MM.1S (cell line): Measurements from ENCODE around the gene A4GALT.

ENCODE experiments used
- CTCF ChIP-seq: fragments of 300-600 bp; sonication (generic); IDR thresholded peaks from 2 replicates; pipeline ENCODE4 v1.5.1; 2016; ENCODE audit warnings: antibody characterized with exemption, low read length, mixed read lengths
- EZH2 ChIP-seq: fragments of 300-600 bp; sonication (generic); optimal IDR thresholded peaks from 2 replicates; pipeline ENCODE3; 2017; ENCODE audit warnings: low read depth, mild to moderate bottlenecking, antibody characterized with exemption, low read length, mixed read lengths
- EZH2phosphoT487 ChIP-seq: fragments of 300-600 bp; sonication (generic); IDR thresholded peaks from 2 replicates; pipeline ENCODE4 v1.6.1; 2018; ENCODE audit warnings: antibody characterized with exemption, low read length

GRCh38 chr22:42680648-42681047, 40.0 kb downstream of the A4GALT start:
- TF ChIP-seq CTCF = no peak
- no peak for TF ChIP-seq EZH2
- no peak for TF ChIP-seq EZH2phosphoT487
